HG03103 (cell line): Measurements from ENCODE around the gene GHITM.

ENCODE experiments used
- ATAC-seq: cut with Tn5 transposase; IDR thresholded peaks from one replicate; pipeline ENCODE4 v1.9.1; 2021; ENCODE audit warnings: low read depth; ENCODE audit not compliant: unreplicated experiment

Gene GHITM

GRCh38 chr10:84198206-84198915, 59.1 kb downstream of the GHITM start:
- ATAC-seq, result no peak

GRCh38 chr10:84200537-84201243, 61.4 kb downstream of the GHITM start:
- ATAC-seq, result no peak

- no peak for ATAC-seq
Observed at GRCh38 chr10:84201244-84201606, 61.9 kb downstream of the GHITM start.

GRCh38 chr10:84201682-84202081, 62.4 kb downstream of the GHITM start:
- no peak for ATAC-seq

GRCh38 chr10:84202349-84202748, 63.0 kb downstream of the GHITM start:
- ATAC-seq, result no peak
